ENCODE data around the gene FASTK.

FASTK gene

GRCh38 chr7:151080522-151081169 lies at the start of gene FASTK:
FASTK (minus strand) TSS chr7:151080809; CDS start chr7:151080766, 43 bp downstream.
- peak; percentile 98 for DNase-seq (ENCODE audit: low spot score)

- DNase-seq (ENCODE audit: low spot score) = no peak
Observed at GRCh38 chr7:151129960-151130591, 49.5 kb upstream of the FASTK start.

GRCh38 chr7:151129117-151129959 lies 48.7 kb upstream of the FASTK start:
- DNase-seq (ENCODE audit: low spot score) = no peak

GRCh38 chr7:151128716-151129115 lies 48.1 kb upstream of the FASTK start:
- no peak for DNase-seq (ENCODE audit: low spot score)

GRCh38 chr7:151128144-151128543 lies 47.5 kb upstream of the FASTK start:
- no peak for DNase-seq (ENCODE audit: low spot score)

- DNase-seq (ENCODE audit: low spot score) = no peak
Observed at GRCh38 chr7:151126491-151127137, 46.0 kb upstream of the FASTK start.

GRCh38 chr7:151125846-151126481 lies 45.4 kb upstream of the FASTK start:
- DNase-seq (ENCODE audit: low spot score) = no peak

GRCh38 chr7:151125470-151125845 lies 44.8 kb upstream of the FASTK start:
- DNase-seq (ENCODE audit: low spot score) = no peak

GRCh38 chr7:151124899-151125399 lies 44.3 kb upstream of the FASTK start:
- DNase-seq (ENCODE audit: low spot score) = no peak

GRCh38 chr7:151124481-151124880 lies 43.9 kb upstream of the FASTK start:
- DNase-seq (ENCODE audit: low spot score) = no peak

GRCh38 chr7:151123822-151124464 lies 43.3 kb upstream of the FASTK start:
- peak; percentile 99 for DNase-seq (ENCODE audit: low spot score)

- DNase-seq (ENCODE audit: low spot score) = no peak
Observed at GRCh38 chr7:151123158-151123821, 42.7 kb upstream of the FASTK start.

GRCh38 chr7:151122796-151123157 lies 42.2 kb upstream of the FASTK start:
- no peak for DNase-seq (ENCODE audit: low spot score)

GRCh38 chr7:151122276-151122675 lies 41.7 kb upstream of the FASTK start:
- no peak for DNase-seq (ENCODE audit: low spot score)

- no peak for DNase-seq (ENCODE audit: low spot score)
Observed at GRCh38 chr7:151121380-151122170, 41.0 kb upstream of the FASTK start.

GRCh38 chr7:151120896-151121295 lies 40.3 kb upstream of the FASTK start:
- no peak for DNase-seq (ENCODE audit: low spot score)

- DNase-seq (ENCODE audit: low spot score) = no peak
Observed at GRCh38 chr7:151119902-151120301, 39.3 kb upstream of the FASTK start.

- DNase-seq (ENCODE audit: low spot score) = no peak
Observed at GRCh38 chr7:151119055-151119415, 38.4 kb upstream of the FASTK start.

- DNase-seq (ENCODE audit: low spot score) = no peak
Observed at GRCh38 chr7:151118108-151119054, 37.8 kb upstream of the FASTK start.
